Stomach smooth muscle (tissue), 2 donors: ENCODE data around the gene TMEM14A.

Experiments
- H3K27ac ChIP-seq: one replicate; pipeline ENCODE4 v1.7.0; 2013; ENCODE audit warnings: mild to moderate bottlenecking, low read length, inconsistent platforms
- H3K27me3 ChIP-seq, 2 donors: one replicate each; pipeline ENCODE4 v1.7.0; 2013; ENCODE audit warnings: low read length in 2 of 2; ENCODE audit not compliant: insufficient read depth in 2 of 2, control insufficient read depth in 1 of 2
- H3K36me3 ChIP-seq, 2 donors: one replicate each; pipeline ENCODE4 v1.7.0; 2013; ENCODE audit warnings: low read length in 2 of 2; ENCODE audit not compliant: control insufficient read depth in 2 of 2, insufficient read depth in 2 of 2
- H3K4me1 ChIP-seq: one replicate; pipeline ENCODE4 v1.7.0; 2013; ENCODE audit warnings: low read length; ENCODE audit not compliant: control insufficient read depth, insufficient read depth
- H3K4me3 ChIP-seq, 2 donors: one replicate each; pipeline ENCODE4 v1.7.0; 2013; ENCODE audit warnings: low read length in 2 of 2
- H3K9ac ChIP-seq, 2 donors: one replicate each; pipeline ENCODE4 v1.7.0; 2013; ENCODE audit warnings: low read length in 2 of 2, mild to moderate bottlenecking in 1 of 2
- H3K9me3 ChIP-seq, 2 donors: one replicate each; pipeline ENCODE4 v1.7.0; 2013; ENCODE audit warnings: low read length in 2 of 2; ENCODE audit not compliant: control insufficient read depth in 2 of 2
- donor health status: healthy.
- donor health status: Pancreatic carcinoma.

The TMEM14A gene

DNA sequence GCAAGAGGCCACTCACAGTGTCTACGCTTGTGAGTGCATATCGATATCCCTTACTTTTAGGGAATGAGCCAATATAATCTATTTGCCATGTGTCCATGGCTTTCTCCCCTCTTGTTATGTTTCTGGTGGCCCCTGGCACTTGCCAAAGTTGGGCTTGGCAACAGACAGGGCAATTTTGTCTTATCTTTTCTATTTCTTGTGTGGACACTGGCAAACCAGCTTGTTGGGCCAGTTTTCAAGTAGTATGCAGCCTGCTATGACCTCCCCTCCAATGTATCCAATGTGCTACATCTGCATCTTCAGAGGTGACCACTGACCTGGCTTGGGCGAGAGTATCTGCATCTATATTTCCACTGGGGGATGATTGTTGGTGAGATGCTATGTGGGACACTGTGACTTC is 63.2 kb downstream of the TMEM14A start:
- no peak overlapping the region for H3K9ac ChIP-seq
- H3K9me3 ChIP-seq, result no peaks in the 10 kb centered on the region
- no peaks in the 10 kb centered on the region for H3K27me3 ChIP-seq
- no peaks in the 10 kb centered on the region for H3K36me3 ChIP-seq
- no peaks in the 10 kb centered on the region for H3K4me1 ChIP-seq
- H3K4me3 ChIP-seq, result no peak overlapping the region
- H3K27ac ChIP-seq, result no peak overlapping the region

DNA sequence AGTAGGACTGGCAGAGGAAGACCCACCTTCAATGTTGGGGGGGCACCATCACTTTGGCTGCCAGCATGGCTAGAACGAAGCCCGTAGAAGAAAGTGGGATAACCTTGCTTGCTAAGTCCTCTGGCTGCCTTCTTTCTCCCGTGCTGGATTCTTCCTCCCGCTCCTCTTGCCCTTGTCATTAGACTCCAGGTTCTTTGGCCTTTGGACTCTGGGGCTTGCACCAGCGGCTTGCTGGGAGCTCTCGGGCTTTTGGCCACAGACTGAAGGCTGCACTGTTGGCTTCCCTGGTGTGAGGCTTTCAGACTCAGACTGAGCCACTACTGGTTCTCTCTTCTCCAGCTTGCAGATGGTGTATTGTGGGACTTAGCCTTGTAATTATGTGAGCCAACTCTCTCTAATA is 64.2 kb downstream of the TMEM14A start:
- no peak overlapping the region for H3K4me3 ChIP-seq
- H3K9me3 ChIP-seq, result no peaks in the 10 kb centered on the region
- no peaks in the 10 kb centered on the region for H3K36me3 ChIP-seq
- H3K9ac ChIP-seq, result no peak overlapping the region
- H3K27ac ChIP-seq, result no peak overlapping the region
- H3K27me3 ChIP-seq, result no peaks in the 10 kb centered on the region
- H3K4me1 ChIP-seq, result no peaks in the 10 kb centered on the region

DNA sequence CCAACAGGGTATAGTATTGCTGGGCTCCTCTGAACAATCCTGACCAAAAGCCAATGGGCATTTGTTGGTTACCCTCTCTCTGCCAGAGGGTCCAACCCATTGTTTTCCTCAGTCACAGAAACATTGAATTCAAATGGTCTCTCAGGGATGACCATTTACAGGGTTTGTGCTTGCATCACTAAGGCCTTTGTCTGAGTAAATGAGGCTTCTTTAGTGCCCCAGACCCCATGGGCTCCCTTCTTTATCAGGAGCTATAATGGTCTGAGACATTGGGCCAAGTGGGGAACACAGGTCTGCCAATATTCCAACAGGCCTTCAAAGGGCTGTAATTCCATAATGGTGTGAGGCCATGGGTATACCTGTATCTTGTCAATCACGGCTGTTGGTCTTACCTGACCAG is 65.2 kb downstream of the TMEM14A start:
- H3K27me3 ChIP-seq, result no peaks in the 10 kb centered on the region
- H3K27ac ChIP-seq, result no peak overlapping the region
- no peak overlapping the region for H3K9ac ChIP-seq
- H3K4me1 ChIP-seq, result no peaks in the 10 kb centered on the region
- H3K36me3 ChIP-seq, result no peaks in the 10 kb centered on the region
- peaks cover 4 to 5% of the 10 kb centered on the region in 2 donors for H3K9me3 ChIP-seq
- H3K4me3 ChIP-seq, result no peak overlapping the region
